RWPE1 (cell line): ENCODE data around the gene PPM1J.

Experiments
- CTCF ChIA-PET: fragments of 350-600 bp; sonication (Branson Sonifier 250); formaldehyde crosslinking; extraction: SDS; loops from one replicate; lab custom pipeline; 2021; lab: Yijun Ruan, JAX
- POLR2A ChIA-PET: fragments of 400-600 bp; formaldehyde crosslinking; extraction: SDS; loops from one replicate; lab custom pipeline; 2020; ENCODE audit warnings: antibody characterized with exemption; ENCODE audit not compliant: low non-redundant PET; lab: Yijun Ruan, JAX
- DNase-seq: peaks from one replicate; pipeline ENCODE4 v3.0.0; 2012; ENCODE audit warnings: low spot score
- H3K27ac ChIP-seq: fragments of 450-650 bp; 2 replicates; pipeline ENCODE4 v1.5.1; 2017
- TF ChIP-seq, protein P1 (sequence below): fragments of 450-650 bp; conservative IDR thresholded peaks from 2 replicates; pipeline ENCODE4 v1.5.1; 2017; ENCODE audit warnings: low read depth, mild to moderate bottlenecking

PPM1J gene

DNA sequence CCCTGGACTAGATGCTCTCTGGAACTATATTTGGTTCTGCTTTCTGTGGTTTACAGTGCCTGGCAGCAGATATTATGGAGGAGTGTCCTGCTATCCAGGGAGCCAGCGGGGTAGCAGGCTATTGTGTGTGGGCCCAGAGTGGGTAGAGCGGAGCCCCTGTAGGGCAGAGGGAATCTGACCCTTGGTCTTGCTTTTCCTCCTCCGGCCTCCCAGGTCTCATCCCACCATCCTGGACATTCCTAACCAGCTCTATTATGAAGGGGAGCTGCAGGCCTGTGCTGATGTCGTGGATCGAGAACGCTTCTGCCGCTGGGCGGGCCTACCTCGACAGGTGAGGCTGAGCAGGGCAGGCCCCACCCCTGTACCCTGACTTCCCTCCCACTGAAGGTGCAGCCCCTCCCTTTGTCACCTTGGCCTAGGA, 17.3 kb downstream of the PPM1J start:
- DNase-seq = no peak
- TF ChIP-seq, protein P1, sequence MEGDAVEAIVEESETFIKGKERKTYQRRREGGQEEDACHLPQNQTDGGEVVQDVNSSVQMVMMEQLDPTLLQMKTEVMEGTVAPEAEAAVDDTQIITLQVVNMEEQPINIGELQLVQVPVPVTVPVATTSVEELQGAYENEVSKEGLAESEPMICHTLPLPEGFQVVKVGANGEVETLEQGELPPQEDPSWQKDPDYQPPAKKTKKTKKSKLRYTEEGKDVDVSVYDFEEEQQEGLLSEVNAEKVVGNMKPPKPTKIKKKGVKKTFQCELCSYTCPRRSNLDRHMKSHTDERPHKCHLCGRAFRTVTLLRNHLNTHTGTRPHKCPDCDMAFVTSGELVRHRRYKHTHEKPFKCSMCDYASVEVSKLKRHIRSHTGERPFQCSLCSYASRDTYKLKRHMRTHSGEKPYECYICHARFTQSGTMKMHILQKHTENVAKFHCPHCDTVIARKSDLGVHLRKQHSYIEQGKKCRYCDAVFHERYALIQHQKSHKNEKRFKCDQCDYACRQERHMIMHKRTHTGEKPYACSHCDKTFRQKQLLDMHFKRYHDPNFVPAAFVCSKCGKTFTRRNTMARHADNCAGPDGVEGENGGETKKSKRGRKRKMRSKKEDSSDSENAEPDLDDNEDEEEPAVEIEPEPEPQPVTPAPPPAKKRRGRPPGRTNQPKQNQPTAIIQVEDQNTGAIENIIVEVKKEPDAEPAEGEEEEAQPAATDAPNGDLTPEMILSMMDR = no peak
- ChIA-PET POLR2A (interaction anchor here (1.0 kb wide), 1 partner anchor 23 kb away, joined by 4 read pairs; no protein-coding TSS in a partner anchor), CTCF (interaction anchor here (0.6 to 1.2 kb wide), 2 partner anchors 10 to 203 kb away, joined by 3 read pairs; no protein-coding TSS in a partner anchor)
- H3K27ac ChIP-seq = peak overlapping the region; percentile 96

DNA sequence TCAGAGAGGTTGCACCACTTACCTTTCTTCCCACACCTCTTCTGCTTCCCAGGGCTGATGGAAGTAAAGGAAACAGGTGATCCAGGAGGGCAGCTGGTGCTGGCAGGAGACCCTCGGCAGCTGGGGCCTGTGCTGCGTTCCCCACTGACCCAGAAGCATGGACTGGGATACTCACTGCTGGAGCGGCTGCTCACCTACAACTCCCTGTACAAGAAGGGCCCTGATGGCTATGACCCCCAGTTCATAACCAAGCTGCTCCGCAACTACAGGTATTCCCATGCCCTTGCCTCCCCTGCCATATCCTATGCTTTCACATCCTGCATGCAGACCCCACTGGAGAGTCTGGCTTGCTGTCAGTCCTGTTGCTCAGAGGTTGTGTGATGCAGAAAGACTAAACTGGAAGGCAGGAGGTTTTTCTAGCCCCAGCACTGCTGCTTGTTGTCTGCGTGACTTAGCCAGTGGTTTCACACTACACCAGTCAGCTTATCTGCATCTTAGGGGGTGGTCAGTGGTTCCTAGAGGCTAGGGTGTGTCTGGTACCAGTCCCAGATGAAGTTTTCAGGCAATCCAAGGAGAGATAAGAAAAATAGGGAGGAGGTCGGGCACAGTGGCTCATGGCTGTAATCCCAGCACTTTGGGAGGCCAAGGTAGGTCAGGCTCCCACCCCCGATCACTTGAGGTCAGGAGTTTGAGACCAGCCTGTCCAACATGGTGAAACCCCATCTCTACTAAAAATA, 18.4 kb downstream of the PPM1J start:
- POLR2A ChIA-PET = no interaction called here
- no peak for DNase-seq
- CTCF ChIA-PET = no interaction called here
- TF ChIP-seq, protein P1 = no peak
- peak overlapping the region; percentile 22; the same call in 1 of the 2 replicates for H3K27ac ChIP-seq

DNA sequence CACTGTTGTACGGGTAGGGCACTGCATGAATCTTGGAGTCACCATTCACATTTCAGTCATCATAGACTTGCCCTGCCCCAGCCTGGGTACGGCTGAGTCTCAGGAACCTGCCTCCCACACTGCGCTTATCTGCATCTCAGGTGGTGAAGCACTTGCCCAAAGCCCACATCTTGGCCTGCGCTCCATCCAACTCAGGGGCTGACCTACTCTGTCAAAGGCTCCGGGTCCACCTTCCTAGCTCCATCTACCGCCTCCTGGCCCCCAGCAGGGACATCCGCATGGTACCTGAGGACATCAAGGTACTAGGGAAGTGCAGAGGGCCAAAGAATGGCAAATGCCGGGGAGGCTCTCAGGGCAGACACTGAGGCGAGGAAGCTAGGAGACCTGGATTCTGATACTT, 19.9 kb downstream of the PPM1J start:
- TF ChIP-seq, protein P1 = no peak
- DNase-seq = no peak
- ChIA-PET CTCF (no interaction called here), POLR2A (no interaction called here)
- H3K27ac ChIP-seq = no peak overlapping the region

DNA sequence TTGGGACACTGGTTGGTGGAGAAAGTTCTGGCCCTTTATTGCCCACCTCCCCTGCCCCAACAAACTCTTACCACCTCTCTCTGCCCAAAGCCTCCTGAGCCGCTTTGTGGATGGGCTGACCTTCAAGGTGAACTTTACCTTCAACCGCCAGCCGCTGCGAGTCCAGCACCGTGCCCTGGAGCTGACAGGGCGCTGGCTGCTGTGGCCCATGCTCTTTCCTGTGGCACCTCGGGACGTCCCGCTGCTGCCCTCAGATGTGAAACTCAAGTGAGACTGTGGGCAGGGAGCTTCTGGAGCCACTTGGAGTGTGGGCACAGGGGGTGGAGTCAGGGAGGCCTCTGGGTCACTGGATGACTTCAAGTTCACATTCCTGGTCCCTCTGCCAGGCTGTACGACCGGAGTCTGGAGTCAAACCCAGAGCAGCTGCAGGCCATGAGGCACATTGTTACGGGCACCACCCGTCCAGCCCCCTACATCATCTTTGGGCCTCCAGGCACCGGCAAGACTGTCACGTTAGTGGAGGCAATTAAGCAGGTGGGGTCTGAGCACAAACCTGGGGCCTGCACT, 20.7 kb downstream of the PPM1J start:
- ChIA-PET CTCF (no interaction called here), POLR2A (no interaction called here)
- DNase-seq = no peak
- H3K27ac ChIP-seq = no peak overlapping the region
- TF ChIP-seq, protein P1 = no peak

DNA sequence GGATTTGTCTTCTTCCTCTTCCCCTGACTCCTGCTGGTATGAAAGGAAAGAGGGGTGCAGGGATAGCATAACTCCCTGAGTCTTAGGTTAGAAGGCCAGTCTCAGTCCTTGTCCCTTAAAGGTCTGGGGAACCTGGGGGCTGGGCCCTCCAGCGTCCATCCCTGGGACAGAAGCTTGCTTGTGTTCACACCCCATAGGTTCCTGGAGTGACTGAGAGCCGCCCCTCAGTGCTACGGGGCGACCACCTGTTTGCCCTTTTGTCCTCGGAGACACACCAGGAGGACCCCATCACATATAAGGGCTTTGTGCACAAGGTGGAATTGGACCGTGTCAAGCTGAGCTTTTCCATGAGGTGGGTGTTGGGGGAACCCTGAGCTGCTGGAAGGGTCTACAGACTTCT, 21.3 kb downstream of the PPM1J start:
- ChIA-PET CTCF (no interaction called here), POLR2A (no interaction called here)
- H3K27ac ChIP-seq = no peak overlapping the region
- TF ChIP-seq, protein P1 = no peak
- DNase-seq = no peak

DNA sequence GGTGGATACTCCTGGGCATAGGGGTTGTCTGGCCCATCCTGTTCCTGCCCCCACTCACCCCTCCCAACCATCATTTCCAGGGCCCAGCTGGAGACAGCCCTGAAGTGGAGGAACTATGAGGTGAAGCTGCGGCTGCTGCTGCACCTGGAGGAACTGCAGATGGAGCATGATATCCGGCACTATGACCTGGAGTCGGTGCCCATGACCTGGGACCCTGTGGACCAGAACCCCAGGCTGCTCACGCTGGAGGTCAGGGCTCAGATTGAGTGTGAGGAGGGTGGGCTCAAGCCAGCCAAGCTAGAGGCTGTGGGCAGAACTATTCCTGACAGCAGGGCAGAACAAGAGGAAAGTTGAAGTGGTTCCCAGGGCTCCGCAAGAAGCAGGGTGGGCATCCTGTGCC, 22.5 kb downstream of the PPM1J start:
- ChIA-PET CTCF (interaction anchor here (0.7 kb wide), 1 partner anchor 79 kb away, joined by 3 read pairs; no protein-coding TSS in a partner anchor), POLR2A (no interaction called here)
- TF ChIP-seq, protein P1 = no peak
- no peak overlapping the region for H3K27ac ChIP-seq
- DNase-seq = no peak
